ENCODE measurements around the gene PGLYRP4. TPM values are rescaled to one million over a fixed set of nuclear protein-coding genes. Genes with fewer than 3 reads are reported as not detected.

The PGLYRP4 gene
- total RNA-seq, 4 donors from 2014 or later = not detected

GRCh38 chr1:153387785-153388184 lies 39.1 kb upstream of the PGLYRP4 start:
- no peak for TF ChIP-seq CTCF (IDR thresholded peaks at IDR 0.05; ENCODE audit: low read depth)

GRCh38 chr1:153387001-153387400 lies 38.4 kb upstream of the PGLYRP4 start:
- TF ChIP-seq CTCF (IDR thresholded peaks at IDR 0.05; ENCODE audit: low read depth) = no peak

- no peak for TF ChIP-seq CTCF (IDR thresholded peaks at IDR 0.05; ENCODE audit: low read depth)
Observed at GRCh38 chr1:153386500-153386901, 37.9 kb upstream of the PGLYRP4 start.

GRCh38 chr1:153384958-153385580 lies 36.4 kb upstream of the PGLYRP4 start:
- TF ChIP-seq CTCF (IDR thresholded peaks at IDR 0.05; ENCODE audit: low read depth) = no peak

GRCh38 chr1:153380711-153381110 lies 32.1 kb upstream of the PGLYRP4 start:
- no peak for TF ChIP-seq CTCF (IDR thresholded peaks at IDR 0.05; ENCODE audit: low read depth)

- TF ChIP-seq CTCF (IDR thresholded peaks at IDR 0.05; ENCODE audit: low read depth) = no peak
Observed at GRCh38 chr1:153379591-153379990, 30.9 kb upstream of the PGLYRP4 start.

- TF ChIP-seq CTCF (IDR thresholded peaks at IDR 0.05; ENCODE audit: low read depth) = no peak
Observed at GRCh38 chr1:153375511-153375910, 26.9 kb upstream of the PGLYRP4 start, which contains the start of gene S100A12. S100A12 (minus strand) TSS chr1:153375621; CDS start chr1:153374592, 1,029 bp downstream.

All from subcutaneous adipose tissue (tissue), 4 donors.